NCI-H82 treated with DMSO at 0.1 percent for 48 hours (cell line): ENCODE data around the gene TRIM68.

Experiments
- DNase-seq: peaks from one replicate; lab custom pipeline; 2025; ENCODE audit not compliant: unreplicated experiment; lab: John Stamatoyannopoulos, UW

TRIM68 gene

GRCh38 chr11:4607096-4607495, 935 bp downstream of the TRIM68 start:
- DNase-seq: no peak

GRCh38 chr11:4606231-4607015, 1.6 kb downstream of the TRIM68 start:
- no peak for DNase-seq

DNA sequence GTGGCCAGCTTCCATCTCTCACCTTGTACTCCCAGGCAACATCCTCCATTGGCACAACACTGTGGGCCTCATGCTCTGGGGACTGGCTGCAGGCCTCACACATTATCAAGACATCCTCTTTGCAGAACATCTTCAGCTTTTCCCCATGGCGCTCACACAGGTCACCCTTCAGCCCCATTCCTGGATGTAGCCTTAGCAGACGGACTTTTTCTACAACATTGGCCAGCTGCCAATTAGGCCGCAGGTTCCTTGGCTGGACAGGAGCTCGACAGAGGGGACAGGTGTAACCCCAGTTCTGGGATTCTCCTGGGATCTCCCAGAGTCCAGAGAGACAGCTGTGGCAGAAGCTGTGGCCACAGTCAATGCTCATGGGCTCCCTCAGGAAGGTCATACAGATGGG, 3.0 kb downstream of the TRIM68 start:
- no peak for DNase-seq

- DNase-seq: no peak
Observed at GRCh38 chr11:4593739-4594138, 14.3 kb downstream of the TRIM68 start, which contains the start of gene OR52I1. OR52I1 (plus strand) TSS chr11:4594039; CDS start chr11:4594039, 0 bp downstream.

DNA sequence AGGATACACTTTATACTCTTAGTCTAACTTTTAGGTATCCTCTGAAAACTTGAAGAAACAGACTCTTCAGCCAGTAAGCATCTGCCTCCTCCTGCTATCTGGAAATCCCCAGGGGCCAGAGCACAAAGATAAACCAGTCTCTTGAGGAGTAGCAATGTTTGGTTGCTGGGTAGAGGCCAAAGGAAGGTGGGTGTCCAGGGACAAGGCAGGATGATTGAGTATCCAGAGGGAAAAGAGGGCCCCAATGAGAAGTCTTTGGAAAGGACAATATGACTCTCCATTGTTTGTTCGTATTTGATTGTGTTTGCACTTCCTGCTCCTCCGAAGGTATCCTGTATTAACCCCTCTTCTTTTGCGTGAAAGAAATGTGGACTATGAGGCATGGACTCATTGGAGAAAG, 19.0 kb downstream of the TRIM68 start:
- no peak for DNase-seq

DNA sequence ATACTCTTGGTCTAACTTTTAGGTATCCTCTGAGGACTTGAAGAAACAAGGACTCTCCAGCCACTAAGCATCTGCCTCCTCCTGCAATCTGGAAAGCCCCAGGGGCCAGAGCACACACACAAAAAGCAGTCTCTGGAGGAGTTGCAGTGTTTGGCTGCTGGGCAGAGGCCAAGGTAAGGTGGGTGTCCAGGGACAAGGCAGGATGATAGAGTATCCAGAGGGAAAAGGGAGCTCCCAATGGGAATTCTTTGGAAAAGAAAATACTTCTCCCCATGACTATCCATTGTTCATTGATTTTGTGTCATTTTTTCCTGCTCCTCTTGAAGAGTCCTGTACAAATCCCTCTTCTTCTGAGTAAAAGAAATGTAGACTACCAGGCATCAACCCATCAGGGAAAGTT, 26.6 kb downstream of the TRIM68 start, which contains the start of gene OR52I2:
TSS of gene OR52I2 (plus strand) at position 301 of the 400 bp plus-strand sequence.
- no peak for DNase-seq

DNA sequence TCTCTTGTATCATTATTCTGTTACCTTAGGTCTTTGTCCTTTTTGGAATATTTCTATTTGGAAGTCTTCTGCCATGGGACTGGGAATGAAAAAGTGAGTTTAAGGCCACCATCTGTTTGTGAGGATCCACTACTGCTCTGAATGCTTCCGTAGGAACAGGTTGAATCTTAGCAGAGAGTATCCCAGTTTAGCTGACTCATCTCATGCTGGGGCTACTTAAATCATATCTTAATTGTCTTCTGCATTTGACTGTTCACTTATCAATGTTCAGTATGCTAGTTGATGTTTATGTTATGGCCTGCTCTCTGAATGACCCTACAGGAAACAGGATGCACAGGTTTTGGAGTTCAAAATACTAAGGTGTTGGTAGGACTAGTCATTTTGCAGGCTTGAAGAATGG, 27.9 kb downstream of the TRIM68 start:
- DNase-seq: no peak

- no peak for DNase-seq
Observed at GRCh38 chr11:4578624-4579023, 29.4 kb downstream of the TRIM68 start.

DNA sequence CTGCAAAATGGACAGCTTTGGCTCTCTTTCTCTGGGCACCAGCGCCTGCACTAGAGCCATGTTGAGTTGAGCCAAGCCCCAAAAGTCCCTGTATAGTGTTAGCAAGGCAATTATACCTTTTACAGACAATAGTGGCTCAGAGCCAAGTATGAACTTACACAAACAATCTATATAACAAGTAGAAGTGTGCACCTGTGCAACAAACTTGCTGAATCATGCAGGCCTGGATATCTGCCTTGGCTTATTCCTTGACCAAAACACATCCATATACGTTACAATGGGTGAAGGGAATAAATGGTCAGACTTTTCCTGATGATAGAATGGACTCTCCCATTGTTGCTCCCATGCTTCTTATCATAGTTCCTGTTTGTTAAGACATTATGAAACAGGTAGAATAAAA, 30.3 kb downstream of the TRIM68 start:
- DNase-seq: no peak

- no peak for DNase-seq
Observed at GRCh38 chr11:4576880-4577279, 31.2 kb downstream of the TRIM68 start.

DNA sequence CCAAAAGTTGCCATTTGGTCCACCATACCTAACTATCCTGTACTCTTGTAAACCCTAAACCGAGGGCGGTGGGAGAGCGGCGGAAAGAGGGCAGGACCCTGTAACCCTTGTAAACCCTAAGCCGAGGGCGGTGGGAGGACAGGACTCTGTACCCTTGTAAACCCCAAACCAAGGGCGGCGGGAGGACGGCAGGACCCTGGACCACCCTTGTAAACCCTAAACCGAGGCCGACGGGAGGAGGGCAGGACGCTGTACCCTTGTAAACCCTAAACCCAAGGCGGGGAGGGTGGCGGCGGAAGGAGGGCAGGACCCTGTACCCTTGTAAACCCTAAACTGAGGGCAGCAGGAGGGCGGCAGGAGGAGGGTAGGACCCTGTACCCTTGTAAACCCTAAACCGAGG, 39.0 kb downstream of the TRIM68 start:
- DNase-seq: no peak

- no peak for DNase-seq
Observed at GRCh38 chr11:4565371-4565770, 42.7 kb downstream of the TRIM68 start.

DNA sequence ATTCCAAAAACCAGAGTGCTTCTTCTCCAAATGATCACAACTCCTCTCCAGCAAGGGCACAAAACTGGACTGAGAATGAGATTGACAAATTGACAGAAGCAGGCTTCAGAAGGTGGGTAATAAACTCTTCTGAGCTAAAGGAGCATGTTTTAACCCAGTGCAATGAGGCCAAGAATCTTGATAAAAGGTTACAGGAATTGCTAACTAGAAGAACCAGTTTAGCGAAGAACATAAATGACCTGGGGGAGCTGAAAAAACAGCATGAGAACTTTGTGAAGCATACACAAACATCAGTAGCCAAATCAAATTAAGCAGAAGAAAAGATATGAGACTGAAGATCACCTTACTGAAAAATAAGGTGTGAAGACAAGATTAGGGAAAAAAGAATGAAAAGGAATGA, 47.6 kb downstream of the TRIM68 start:
- DNase-seq: no peak

DNA sequence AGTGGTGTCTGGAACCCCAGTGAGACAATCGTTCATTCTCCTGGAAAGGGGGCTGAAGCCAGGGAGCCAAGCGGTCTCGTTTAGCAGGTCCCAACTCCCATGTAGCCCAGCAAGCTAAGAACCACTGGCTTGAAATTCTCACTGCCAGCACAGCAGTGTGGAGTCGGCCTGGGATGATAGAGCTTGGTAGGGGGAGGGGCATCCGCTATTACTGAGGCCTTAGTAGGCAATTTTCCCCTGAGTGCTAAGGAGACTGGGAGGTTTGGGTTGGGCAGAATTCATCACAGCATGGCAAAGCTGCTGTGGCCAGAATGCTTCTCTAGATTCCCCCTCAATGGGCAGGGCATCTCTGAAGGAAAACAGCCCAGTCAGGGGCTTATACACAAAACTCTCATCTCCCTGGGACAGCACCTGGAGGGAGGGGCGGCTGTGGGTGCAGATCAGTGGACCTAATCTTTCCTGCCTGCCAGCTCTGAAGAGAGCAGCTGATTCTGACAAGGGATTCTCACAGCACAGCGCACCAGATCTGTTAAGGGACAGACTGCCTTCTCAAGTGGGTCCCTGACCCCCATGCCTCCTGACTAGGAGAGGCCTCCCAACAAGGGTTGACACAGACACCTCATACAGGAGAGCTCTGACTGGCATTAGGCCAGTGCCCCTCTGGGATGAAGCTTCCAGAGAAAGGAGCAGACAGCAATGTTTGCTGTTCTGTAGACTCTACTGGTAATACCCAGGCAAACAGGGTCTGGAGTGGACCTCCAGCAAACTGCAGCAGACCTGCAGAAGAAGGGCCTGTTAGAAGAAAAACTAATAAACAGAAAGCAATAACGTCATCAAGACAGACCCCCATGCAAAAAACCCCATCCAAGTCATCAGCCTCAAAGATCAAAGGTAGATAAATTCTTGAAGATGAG, 48.2 kb downstream of the TRIM68 start:
- no peak for DNase-seq

- DNase-seq: no peak
Observed at GRCh38 chr11:4551346-4551979, 56.6 kb downstream of the TRIM68 start.
